ENCODE measurements around the gene RNF123.

RNF123 gene

DNA sequence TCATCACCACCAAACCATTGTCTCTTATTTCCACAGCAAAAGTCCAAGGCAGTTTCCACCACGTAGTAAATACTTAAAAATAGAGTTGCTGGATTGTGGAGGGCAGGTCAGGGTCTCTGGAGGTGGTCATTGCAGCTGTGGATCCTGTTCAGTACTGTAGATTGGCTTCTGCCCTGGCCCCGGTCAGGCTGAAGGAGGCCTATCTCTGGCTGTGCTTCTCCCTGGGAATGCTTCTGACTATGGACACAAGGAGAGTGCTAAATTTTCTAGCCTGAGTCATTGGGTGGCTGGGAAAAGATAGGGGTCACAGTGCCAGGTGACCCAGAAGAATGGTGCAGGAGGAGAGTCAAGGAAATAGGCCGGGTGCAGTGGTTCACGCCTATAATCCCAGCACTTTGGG is 60.7 kb downstream of the RNF123 start:
- DNase-seq (ENCODE audit: low read depth): no peak

GRCh38 chr3:49751501-49751900 is 62.1 kb downstream of the RNF123 start:
- DNase-seq (ENCODE audit: low read depth): no peak

- DNase-seq (ENCODE audit: low read depth): no peak
These were observed 65.2 kb downstream of the RNF123 start for GRCh38 chr3:49754536-49754935.

- no peak for DNase-seq (ENCODE audit: low read depth)
These were observed 66.7 kb downstream of the RNF123 start for GRCh38 chr3:49756036-49756435.

DNA sequence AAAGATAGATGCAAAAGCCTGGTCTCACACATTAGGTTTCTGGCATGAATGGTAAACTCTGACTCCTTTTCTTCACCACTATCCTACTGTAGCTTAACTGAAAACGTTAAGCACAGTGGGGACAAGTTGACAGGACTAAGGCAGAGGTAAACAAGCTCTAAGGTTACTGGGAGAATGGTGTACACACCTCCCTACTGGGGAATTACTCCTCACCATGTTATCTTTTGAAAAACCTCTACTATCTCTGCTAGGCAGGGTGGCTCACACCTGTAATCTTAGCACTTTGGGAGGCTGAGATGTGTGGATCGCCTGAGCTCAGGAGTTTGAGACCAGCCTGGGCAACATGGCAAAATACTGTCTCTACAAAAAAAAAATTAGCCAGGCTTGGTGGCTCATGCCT is 67.8 kb downstream of the RNF123 start:
- no peak for DNase-seq (ENCODE audit: low read depth)

- DNase-seq (ENCODE audit: low read depth): no peak
These were observed 69.9 kb downstream of the RNF123 start for GRCh38 chr3:49759226-49759625.

DNA sequence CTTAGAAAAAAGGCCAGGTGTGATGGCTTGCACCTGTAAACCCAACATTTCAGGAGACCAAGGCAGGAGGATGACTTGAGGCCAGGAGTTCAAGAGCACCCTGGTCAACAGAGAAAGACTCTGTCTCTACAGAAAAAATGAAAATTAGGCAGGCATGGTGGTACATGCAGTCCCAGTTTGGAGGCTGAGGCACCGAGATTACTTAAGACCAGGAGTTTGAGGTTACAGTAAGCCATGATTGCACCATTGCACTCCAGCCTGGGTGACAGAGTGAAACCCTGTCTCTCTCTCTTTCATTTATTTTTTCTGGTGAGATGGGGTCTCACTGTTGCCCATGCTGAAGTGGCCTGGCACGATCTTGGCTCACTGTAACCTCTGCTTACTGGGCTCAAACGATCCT is 72.3 kb downstream of the RNF123 start:
- no peak for DNase-seq (ENCODE audit: low read depth)

DNA sequence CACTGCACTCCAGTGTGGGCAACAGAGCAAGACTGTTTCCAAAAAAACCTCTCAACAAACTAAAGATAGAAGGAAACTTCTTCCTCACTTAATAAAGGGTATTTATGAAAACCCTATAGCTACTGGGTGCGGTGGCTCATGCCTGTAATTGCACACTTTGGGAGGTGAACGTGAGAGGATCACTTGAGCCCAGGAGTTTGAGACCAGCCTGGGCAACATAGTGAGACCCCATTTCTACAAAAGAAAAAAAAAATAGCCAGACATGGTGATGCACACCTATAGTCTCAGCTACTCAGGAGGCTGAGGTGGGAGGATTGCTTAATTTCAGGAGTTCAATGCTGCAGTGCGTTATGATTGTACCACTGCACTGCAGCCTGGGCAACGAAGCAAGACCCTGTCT is 74.6 kb downstream of the RNF123 start:
- DNase-seq (ENCODE audit: low read depth): no peak

GRCh38 chr3:49769286-49769915 is 80.0 kb downstream of the RNF123 start:
- DNase-seq (ENCODE audit: low read depth): no peak

DNA sequence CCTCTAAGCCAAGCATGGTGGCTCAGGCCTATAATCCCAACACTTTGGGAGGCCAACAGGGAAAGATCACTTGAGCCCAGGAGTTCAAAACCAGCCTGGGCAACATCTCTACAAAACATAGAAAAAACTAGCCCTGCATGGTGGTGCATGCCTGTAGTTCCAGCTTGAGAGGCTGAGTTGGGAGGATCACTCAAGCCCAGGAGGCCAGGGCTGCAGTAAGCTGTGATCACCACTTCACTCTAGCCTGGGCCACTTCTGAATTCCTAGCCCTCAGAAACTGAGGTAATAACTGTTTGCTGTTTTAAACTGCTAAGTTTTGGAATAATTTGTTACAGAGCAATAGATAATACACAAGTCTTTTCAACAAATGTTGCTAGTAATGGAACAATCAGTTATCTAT is 80.6 kb downstream of the RNF123 start:
- no peak for DNase-seq (ENCODE audit: low read depth)

All from activated T-helper 9 cell treated with anti-CD3 and anti-CD28 coated beads, Interleukin-2, amount 50 U/mL, for 16 hours (primary cell).